K562 (cell line): Measurements from ENCODE around the gene NPTXR. TPM values are rescaled to one million over a fixed set of nuclear protein-coding genes. Genes with fewer than 3 reads are reported as not detected.
A peak's percentile ranks its signal among the peaks of the same experiment; 100 is the strongest.

Source experiments
- ATAC-seq: fragments of 200-7000 bp; cut with Tn5 transposase; 3 replicates; pipeline ENCODE4 v1.9.1; 2020; ENCODE audit warnings: moderate library complexity
- BruUV-seq: library from RNA; stranded (reverse); fragments of 400-500 nt; replicated peaks from 2 replicates; lab custom pipeline; 2021; lab: Mats Ljungman, UMichigan
- CTCF ChIA-PET: fragments of 300-600 bp; formaldehyde crosslinking; extraction: SDS; loops from one replicate; lab custom pipeline; 2021; ENCODE audit warnings: low intra/inter-chr PET ratio; lab: Yijun Ruan, JAX
- POLR2A ChIA-PET: fragments of 300-600, 350-650 bp; sonication (Branson Sonifier 250); formaldehyde crosslinking; extraction: SDS; loops from one replicate; lab custom pipeline; 2021; ENCODE audit warnings: antibody characterized with exemption, inconsistent platforms; lab: Yijun Ruan, JAX
- DNase-seq, 4 experiments: peaks; one replicate each; pipeline versions ENCODE4 v3.0.0 to v3.0.0-alpha.2; 2011 to 2018; ENCODE audit warnings: low spot score in 3 of 4, mixed read lengths in 3 of 4; ENCODE audit errors: extremely low read depth in 1 of 4
- FAIRE-seq: peaks from 2 replicates; lab custom pipeline; 2011; peaks lifted over from hg19 to GRCh38; lab: Jason Lieb, UNC
- H2AFZ ChIP-seq: 2 replicates; pipeline ENCODE4 v1.6.0; 2011; ENCODE audit warnings: low read depth, low read length, control low read depth, inconsistent platforms
- H3K27ac ChIP-seq: fragments of 200-600 bp; 3 replicates; pipeline ENCODE4 v1.8.0; 2011; ENCODE audit warnings: low read depth, mild to moderate bottlenecking, control low read depth, inconsistent platforms, low read length, moderate library complexity, mixed read lengths; ENCODE audit errors: extremely low read depth
- H3K27me3 ChIP-seq, 2 experiments: fragments of 300-600 bp in 1 of 2; 2 replicates in 1 of 2; 3 replicates in 1 of 2; pipeline versions ENCODE4 v1.6.0 to v1.8.0; 2011; ENCODE audit warnings: inconsistent platforms in 2 of 2, low read length in 2 of 2, mild to moderate bottlenecking in 1 of 2, mixed read lengths in 1 of 2, moderate library complexity in 1 of 2; ENCODE audit not compliant: control insufficient read depth in 2 of 2, insufficient read depth in 2 of 2
- H3K36me3 ChIP-seq: fragments of 300-600 bp; 3 replicates; pipeline ENCODE4 v1.8.0; 2011; ENCODE audit warnings: mild to moderate bottlenecking, low read length, inconsistent platforms; ENCODE audit not compliant: control insufficient read depth, insufficient read depth
- H3K4me1 ChIP-seq, 2 experiments: fragments of 200-600 bp in 1 of 2; replicated peaks in 1 of 2; 2 replicates in 1 of 2; 3 replicates in 1 of 2; pipeline versions ENCODE4 v1.5.1 to v1.8.0; 2011; ENCODE audit warnings: inconsistent platforms in 2 of 2, low read length in 2 of 2, mild to moderate bottlenecking in 1 of 2, mixed read lengths in 1 of 2, moderate library complexity in 1 of 2; ENCODE audit not compliant: control insufficient read depth in 2 of 2, insufficient read depth in 2 of 2
- H3K4me2 ChIP-seq: 2 replicates; pipeline ENCODE4 v1.6.1; 2011; ENCODE audit warnings: low read length, control low read depth, inconsistent platforms, mixed read lengths; ENCODE audit not compliant: insufficient read depth
- H3K4me3 ChIP-seq: fragments of 200-600 bp; sonication (generic), shearing (Covaris generic); 2 replicates; pipeline ENCODE4 v1.5.1; 2016; ENCODE audit warnings: control low read depth, inconsistent platforms
- H3K79me2 ChIP-seq: fragments of 200-600 bp; 3 replicates; pipeline ENCODE4 v1.8.0; 2011; ENCODE audit warnings: low read length, inconsistent platforms; ENCODE audit not compliant: control insufficient read depth, insufficient read depth
- H3K9ac ChIP-seq, 2 experiments: 2 replicates each; pipeline versions ENCODE4 v1.6.0 to v1.6.1; 2011; ENCODE audit warnings: low read depth in 2 of 2, low read length in 2 of 2, control low read depth in 1 of 2, inconsistent platforms in 1 of 2, mild to moderate bottlenecking in 1 of 2, mixed read lengths in 1 of 2; ENCODE audit not compliant: insufficient read depth in 1 of 2
- H3K9me1 ChIP-seq: one replicate; pipeline ENCODE4 v1.6.0; 2011; ENCODE audit warnings: inconsistent platforms, mild to moderate bottlenecking, low read length, moderate library complexity; ENCODE audit not compliant: control insufficient read depth, insufficient read depth
- H3K9me3 ChIP-seq: replicated peaks from 2 replicates; pipeline ENCODE4 v1.5.1; 2011; ENCODE audit warnings: low read depth, low read length, inconsistent platforms; ENCODE audit not compliant: control insufficient read depth, insufficient read depth
- H4K20me1 ChIP-seq: replicated peaks from 2 replicates; pipeline ENCODE4 v1.6.1; 2011; ENCODE audit warnings: low read length, inconsistent platforms, mixed read lengths; ENCODE audit not compliant: control insufficient read depth, insufficient read depth
- BHLHE40 ChIP-seq: IDR thresholded peaks from 2 replicates; pipeline ENCODE4 v1.6.1; 2011; ENCODE audit warnings: low read length, improper control_type of control experiment
- CEBPZ ChIP-seq: fragments of 150-350 bp; IDR thresholded peaks from 2 replicates; pipeline ENCODE4 v1.6.1; 2014; ENCODE audit warnings: low read depth, mild to moderate bottlenecking, low read length, borderline replicate concordance
- E2F4 ChIP-seq: sonication (generic); formaldehyde crosslinking; IDR thresholded peaks from 2 replicates; pipeline ENCODE4 v1.8.0; 2022; ENCODE audit warnings: mild to moderate bottlenecking, low read depth, missing genetic modification reagents
- EGR1 ChIP-seq: fragments of 450-650 bp; conservative IDR thresholded peaks from 2 replicates; pipeline ENCODE4 v1.6.1; 2017; ENCODE audit warnings: mild to moderate bottlenecking
- MAX ChIP-seq: sonication (generic); formaldehyde crosslinking; IDR thresholded peaks from 2 replicates; pipeline ENCODE4 v1.9.0; 2022; ENCODE audit warnings: mild to moderate bottlenecking, missing genetic modification reagents
- RCOR1 ChIP-seq, 2 experiments: IDR thresholded peaks; 2 replicates each; pipeline ENCODE4 v1.6.1; 2012; ENCODE audit warnings: low read depth in 2 of 2, low read length in 2 of 2, borderline replicate concordance in 1 of 2, improper control_type of control experiment in 1 of 2
- SMAD4 ChIP-seq: fragments of 250-450 bp; sonication (Bioruptor Pico); conservative IDR thresholded peaks from 2 replicates; pipeline ENCODE4 v1.8.0; 2021; ENCODE audit warnings: inconsistent platforms, mild to moderate bottlenecking, moderate library complexity
- TBP ChIP-seq: optimal IDR thresholded peaks from 2 replicates; pipeline ENCODE3; 2011; ENCODE audit warnings: low read depth, low read length, improper control_type of control experiment
- U2AF2 ChIP-seq: fragments of 200-400 bp; formaldehyde crosslinking; optimal IDR thresholded peaks from 2 replicates; pipeline ENCODE3; 2017; ENCODE audit warnings: low read depth, mild to moderate bottlenecking, low read length
- ZNF316 ChIP-seq: fragments of 450-650 bp; IDR thresholded peaks from 2 replicates; pipeline ENCODE4 v1.6.1; 2016
- WGBS: fragments of 100-300 bp; shearing (Covaris generic); methylation state at CpG from one replicate; pipeline ENCODE4 v1.1.6; 2016; ENCODE audit warnings: low coverage, mixed read lengths; ENCODE audit not compliant: insufficient coverage; ENCODE audit errors: missing lambda C conversion rate; 5-methylcytosine and 5-hydroxymethylcytosine counted together
- in situ Hi-C: fragments of 300-500 bp; cut with MboI; formaldehyde crosslinking; loops from 4 replicates; pipeline ENCODE4 v1.15.0; 2018; ENCODE audit warnings: inconsistent platforms, mixed read lengths
- intact Hi-C: fragments of 100-400 bp; cut with micrococcal nuclease; formaldehyde crosslinking; loops from 2 replicates; pipeline ENCODE4 v1.14.2; 2022
- polyA plus RNA-seq, 8 experiments: library from polyadenylated mRNA; depleted of rRNA in 4 of 8; stranded (reverse) in 5 of 8; unstranded in 3 of 8; fragments of >200 nt; fragmentation: Nextera tagmentation in 2 of 8; fragmentation: Illumina TruSeq in 1 of 8; extraction: Ambion mirVana in 2 of 8; extraction: Trizol in 1 of 8; gene quantifications; 2 replicates each; pipeline versions ENCODE4 v1.2.1 to v1.2.3, GENCODE V29; 2011 to 2014; ENCODE audit warnings: inconsistent platforms in 1 of 8, missing spikeins in 1 of 8
- total RNA-seq, 7 experiments: library from RNA; depleted of rRNA in 6 of 7; stranded (reverse); fragments of >200 nt in 6 of 7; fragmentation: Illumina TruSeq in 2 of 7; extraction: Trizol in 2 of 7; gene quantifications; 2 replicates each; pipeline versions ENCODE4 v1.2.1 to v1.2.3, GENCODE V29; 2011 to 2021; ENCODE audit warnings: low replicate concordance in 1 of 7

NPTXR gene
- total and polyA plus RNA-seq, 9 of the 15 experiments (the other 6 are each of a cell fraction or from before 2014, with no cell fraction given), result 0.01 to 3.1 (median 1.1) TPM

GRCh38 chr22:38789606-38790005, 54.2 kb downstream of the NPTXR start:
- TF ChIP-seq MAX (CRISPR knock-in tag) (no peak), ZNF316 (peak; percentile 38; the same call in 1 of the 2 replicates), SMAD4 (CRISPR knock-in tag) (no peak)
- intact Hi-C loops, result no loop called here
- in situ Hi-C loops, result no loop called here
- no TSS peak for BruUV-seq
- CTCF ChIA-PET, result no interaction called here
- ATAC-seq (no peak), FAIRE-seq (no peak), DNase-seq (no peak)
- H3K4me1 ChIP-seq, result peaks cover 33 to 47% of the 10 kb centered on the region in 2 experiments
- H3K9me3 ChIP-seq, result no peaks in the 10 kb centered on the region
- WGBS, result 81% methylated on average over 3 of the region's 4 CpGs
- H3K4me3 ChIP-seq, result no peak overlapping the region
- no peaks in the 10 kb centered on the region for H3K9me1 ChIP-seq
- H3K79me2 ChIP-seq, result peaks cover 9% of the 10 kb centered on the region
- H3K4me2 ChIP-seq, result no peak overlapping the region
- H4K20me1 ChIP-seq, result no peaks in the 10 kb centered on the region
- no peak overlapping the region for H2AFZ ChIP-seq
- POLR2A ChIA-PET, result no interaction called here
- no peak overlapping the region for H3K27ac ChIP-seq
- H3K36me3 ChIP-seq, result no peaks in the 10 kb centered on the region
- no peaks in the 10 kb centered on the region for H3K27me3 ChIP-seq
- no peak overlapping the region for H3K9ac ChIP-seq

- Histone ChIP-seq H2AFZ (no peak overlapping the region), H3K27ac (peak overlapping the region; percentile 28; the same call in 1 of the 3 replicates), H3K36me3 (no peaks in the 10 kb centered on the region), H3K27me3 (no peaks in the 10 kb centered on the region), H4K20me1 (no peaks in the 10 kb centered on the region), H3K4me3 (no peak overlapping the region), H3K4me1 (peaks cover 40 to 42% of the 10 kb centered on the region in 2 experiments), H3K9me3 (no peaks in the 10 kb centered on the region), H3K9ac (no peak overlapping the region), H3K9me1 (no peaks in the 10 kb centered on the region), H3K4me2 (no peak overlapping the region), H3K79me2 (peaks cover 9% of the 10 kb centered on the region)
- no peak for FAIRE-seq
- POLR2A ChIA-PET, result no interaction called here
- no TSS peak for BruUV-seq
- ATAC-seq, result no peak
- no peak for DNase-seq
- CTCF ChIA-PET, result no interaction called here
- intact Hi-C loops, result no loop called here
- WGBS, result 78% methylated on average over 5 of the region's 6 CpGs
- in situ Hi-C loops, result no loop called here
- TF ChIP-seq EGR1 (no peak), TBP (no peak), U2AF2 (no peak), RCOR1 (IDR thresholded peaks at IDR 0.05; ENCODE audit: borderline replicate concordance in 1 of 2, low read depth in 2 of 2, low read length in 2 of 2) (no peak), E2F4 (CRISPR knock-in tag) (no peak), CEBPZ (no peak), BHLHE40 (no peak)
Measured at GRCh38 chr22:38788846-38789245, 55.0 kb downstream of the NPTXR start.
